HG03196 (cell line): ENCODE data around the gene ZHX3.

Source experiments
- ATAC-seq: cut with Tn5 transposase; IDR thresholded peaks from one replicate; pipeline ENCODE4 v1.9.1; 2021; ENCODE audit not compliant: unreplicated experiment

The ZHX3 gene

DNA sequence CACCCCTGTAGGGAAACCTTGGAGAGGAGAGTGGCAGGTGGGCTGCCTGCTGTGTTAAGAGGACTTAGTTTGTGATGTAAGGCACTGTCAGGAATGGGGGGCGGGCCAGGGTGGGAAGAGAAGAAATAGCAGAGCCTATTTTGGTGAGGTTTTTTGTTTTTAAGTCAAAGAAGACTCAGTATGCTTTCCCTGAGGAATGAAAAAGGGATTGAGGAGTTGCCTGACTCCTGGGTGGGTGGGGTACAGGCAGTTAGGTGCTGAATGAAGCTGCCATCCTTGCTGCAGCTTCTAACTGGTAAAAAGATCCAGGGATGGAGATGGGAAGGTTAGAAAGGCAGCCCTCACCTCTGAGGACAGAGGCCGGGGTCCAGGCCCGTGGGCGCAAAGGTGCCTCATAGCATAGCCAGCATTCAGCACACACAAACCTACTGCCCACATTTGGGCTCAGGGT lies 142.3 kb downstream of the ZHX3 start:
- ATAC-seq: no peak

DNA sequence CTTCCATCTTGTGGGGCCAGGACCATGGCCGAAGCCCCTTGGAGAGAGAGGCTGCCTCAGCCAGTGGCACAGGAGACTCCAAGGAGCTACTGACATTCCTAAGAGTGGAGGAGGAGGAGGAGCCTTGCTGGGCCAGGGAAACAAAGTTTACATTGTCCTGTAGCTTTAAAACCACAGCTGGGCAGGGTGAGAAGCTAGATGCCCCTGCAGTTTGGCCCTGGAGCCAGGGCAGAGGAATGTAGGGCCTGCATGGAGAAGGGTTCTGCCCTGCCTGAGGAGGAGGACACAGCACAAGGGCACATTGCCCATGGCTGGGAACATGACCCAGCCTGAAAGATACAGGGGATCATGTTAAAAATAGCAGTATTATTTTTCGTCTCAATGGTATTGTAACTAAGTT lies 142.7 kb downstream of the ZHX3 start:
- no peak for ATAC-seq

DNA sequence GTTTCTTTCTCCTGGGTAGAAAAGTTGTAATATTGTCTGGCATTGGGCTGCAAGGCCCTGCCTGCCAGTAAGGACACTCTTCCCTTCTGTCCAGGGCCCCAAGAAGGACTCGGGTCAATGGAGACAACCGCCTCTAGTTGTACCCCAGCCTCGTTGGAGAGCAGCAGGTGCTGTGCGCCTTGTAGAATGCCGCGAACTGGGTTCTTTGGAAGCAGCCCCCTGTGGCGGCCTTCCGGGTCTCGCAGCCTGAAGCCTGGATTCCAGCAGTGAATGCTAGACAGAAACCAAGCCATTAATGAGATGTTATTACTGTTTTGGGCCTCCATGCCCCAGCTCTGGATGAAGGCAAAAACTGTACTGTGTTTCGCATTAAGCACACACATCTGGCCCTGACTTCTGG lies 143.2 kb downstream of the ZHX3 start:
- no peak for ATAC-seq

DNA sequence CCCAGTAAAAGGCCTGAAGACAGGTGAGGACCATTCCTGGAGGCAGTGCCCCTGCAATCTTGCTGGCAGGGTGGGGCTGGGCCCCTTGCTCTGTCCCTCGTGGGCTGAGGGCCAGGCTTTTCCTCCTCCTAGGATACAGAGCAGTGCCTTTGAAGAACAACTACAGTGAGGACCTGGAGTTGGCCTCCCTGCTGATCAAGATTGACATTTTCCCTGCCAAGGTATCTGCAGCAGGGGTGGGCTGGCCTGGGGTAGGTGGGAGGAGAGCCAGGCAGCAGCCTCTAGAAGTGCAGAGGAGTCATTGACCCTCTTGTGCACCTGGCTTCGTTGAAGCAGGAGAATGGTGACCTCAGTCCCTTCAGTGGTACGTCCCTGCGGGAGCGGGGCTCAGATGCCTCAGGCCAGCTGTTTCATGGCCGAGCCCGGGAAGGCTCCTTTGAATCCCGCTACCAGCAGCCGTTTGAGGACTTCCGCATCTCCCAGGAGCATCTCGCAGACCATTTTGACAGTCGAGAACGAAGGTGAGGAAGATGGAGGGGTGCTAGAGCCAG lies 143.7 kb downstream of the ZHX3 start:
- ATAC-seq: no peak

DNA sequence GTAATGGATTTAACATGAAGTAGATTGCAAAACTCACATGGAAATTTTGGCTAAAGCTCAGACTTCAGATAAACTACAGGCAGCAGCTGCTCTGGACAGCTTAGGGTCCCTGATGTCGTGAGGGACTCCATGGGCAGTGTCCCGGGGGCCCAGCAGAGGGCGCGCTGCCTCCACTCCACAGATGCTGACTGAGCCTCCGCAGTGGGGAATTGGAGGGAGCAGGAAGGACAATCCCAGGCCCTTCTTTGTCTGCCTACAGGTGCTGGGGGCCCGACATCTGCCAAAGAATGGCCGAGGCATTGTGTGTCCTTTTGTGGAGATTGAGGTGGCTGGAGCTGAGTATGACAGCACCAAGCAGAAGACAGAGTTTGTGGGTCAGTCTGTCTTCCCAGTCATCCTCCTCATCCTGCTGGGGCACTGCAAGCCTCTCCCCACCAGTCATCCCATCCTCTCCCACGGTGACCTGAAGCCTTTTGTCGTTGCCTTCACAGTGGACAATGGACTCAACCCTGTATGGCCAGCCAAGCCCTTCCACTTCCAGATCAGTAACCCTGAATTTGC lies 144.3 kb downstream of the ZHX3 start:
- ATAC-seq: no peak

DNA sequence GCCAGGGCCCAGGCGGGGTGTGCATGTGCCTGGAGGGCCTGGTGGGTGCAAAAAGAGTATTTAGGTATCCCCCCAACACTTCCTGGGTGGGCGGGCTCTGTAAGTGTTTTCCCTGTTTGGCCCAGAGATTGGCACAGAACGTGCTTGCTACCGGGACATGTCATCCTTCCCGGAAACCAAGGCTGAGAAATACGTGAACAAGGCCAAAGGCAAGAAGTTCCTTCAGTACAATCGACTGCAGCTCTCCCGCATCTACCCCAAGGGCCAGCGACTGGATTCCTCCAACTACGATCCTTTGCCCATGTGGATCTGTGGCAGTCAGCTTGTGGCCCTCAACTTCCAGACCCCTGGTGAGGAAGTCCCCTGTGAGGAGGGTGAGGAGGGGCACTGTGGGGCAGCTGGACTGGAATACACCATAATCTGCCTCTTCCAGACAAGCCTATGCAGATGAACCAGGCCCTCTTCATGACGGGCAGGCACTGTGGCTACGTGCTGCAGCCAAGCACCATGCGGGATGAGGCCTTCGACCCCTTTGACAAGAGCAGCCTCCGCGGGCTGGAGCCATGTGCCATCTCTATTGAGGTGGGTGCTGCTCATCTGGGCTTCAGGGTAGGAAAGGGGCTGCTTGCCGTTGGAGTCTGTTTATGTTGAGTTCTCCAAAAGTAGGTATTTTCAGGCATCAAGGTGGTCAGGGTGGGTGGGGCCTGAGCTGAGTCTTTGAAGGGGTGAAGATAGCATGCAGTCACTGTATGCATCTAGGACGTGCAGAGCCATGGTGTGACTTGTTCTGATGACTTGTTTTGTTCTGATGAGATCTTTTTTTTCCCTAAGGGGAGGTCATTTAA lies 145.0 kb downstream of the ZHX3 start:
- no peak for ATAC-seq

DNA sequence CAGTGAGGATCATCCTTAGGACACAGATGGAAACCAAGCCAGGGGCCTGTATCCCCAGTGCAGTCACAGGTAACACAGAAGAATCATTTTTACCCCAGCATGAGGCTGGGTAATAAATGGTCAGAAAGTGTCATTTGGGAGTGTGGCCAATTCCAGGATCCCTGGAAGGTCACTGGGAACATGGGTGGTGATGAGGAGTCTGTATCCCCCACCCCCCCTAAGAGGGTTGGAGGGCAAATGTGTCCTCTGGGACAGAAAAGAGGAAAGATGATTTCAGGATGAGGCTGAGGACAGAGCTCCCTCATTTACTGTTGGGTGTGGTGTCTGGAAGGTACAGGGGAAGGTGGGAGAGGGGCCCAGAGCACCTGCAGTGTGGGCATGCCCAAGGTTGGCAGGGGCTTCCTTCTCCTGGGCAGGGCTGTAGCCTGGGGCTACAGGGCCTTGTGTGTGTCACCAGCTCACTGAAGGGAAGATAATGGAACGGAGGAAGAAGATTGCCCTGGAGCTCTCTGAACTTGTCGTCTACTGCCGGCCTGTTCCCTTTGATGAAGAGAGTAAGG lies 145.7 kb downstream of the ZHX3 start:
- no peak for ATAC-seq

DNA sequence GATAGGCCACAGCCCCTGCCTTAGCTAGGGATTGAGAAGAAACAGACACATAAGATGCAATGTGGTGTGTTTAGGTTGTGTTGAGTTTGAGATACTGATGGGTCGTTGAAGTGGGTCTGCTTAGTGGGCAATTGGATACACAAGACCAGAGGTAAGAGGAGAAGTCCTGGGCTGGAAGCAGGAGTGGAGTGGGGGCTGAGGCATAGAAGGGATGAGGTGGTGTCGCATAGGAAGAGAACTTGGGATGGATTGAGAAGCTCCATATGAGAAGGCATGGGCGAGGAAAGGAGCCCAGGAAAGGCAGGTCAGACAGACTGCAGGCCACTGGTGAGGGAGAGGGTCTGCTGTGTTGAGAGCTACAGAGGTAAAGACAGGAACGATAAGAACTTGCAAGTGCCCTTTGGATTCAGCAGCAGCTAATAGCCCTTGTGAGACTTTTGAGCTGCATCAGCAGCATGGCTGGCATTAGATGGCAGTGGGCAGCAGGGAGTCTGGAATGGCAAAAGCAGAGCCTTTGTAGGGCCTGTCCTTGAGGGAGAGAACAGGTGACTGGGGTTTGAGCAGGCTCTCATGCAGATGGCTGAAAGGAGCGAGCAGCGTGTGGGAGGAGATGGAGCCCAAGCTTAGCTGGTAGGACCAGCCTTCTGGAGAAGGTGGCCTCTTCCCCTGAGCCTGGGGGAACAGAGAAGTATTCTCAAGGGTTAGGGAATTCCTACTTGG lies 147.0 kb downstream of the ZHX3 start:
- ATAC-seq: no peak

DNA sequence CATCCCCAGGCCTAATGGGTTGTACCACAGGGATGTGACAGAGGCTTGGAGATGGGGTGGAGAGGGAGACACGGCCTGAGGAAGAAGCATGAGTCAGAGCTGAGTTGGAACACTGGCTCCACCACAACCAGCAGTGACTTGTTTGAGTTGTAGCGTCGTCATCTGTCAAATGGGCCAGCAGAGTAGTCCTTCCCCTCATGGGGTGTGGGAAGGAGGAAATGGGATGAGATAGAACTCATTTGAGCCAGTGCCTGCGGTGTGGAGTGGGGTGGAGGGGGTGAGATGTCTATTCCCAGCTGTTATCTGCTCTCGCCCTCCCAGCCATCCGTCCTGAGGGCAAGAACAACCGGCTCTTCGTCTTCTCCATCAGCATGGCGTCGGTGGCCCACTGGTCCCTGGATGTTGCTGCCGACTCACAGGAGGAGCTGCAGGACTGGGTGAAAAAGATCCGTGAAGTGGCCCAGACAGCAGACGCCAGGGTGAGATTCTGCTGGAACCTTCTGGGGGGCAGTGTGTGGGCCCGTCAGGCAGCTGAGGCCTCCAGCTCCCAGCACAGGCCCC lies 147.7 kb downstream of the ZHX3 start:
- no peak for ATAC-seq

DNA sequence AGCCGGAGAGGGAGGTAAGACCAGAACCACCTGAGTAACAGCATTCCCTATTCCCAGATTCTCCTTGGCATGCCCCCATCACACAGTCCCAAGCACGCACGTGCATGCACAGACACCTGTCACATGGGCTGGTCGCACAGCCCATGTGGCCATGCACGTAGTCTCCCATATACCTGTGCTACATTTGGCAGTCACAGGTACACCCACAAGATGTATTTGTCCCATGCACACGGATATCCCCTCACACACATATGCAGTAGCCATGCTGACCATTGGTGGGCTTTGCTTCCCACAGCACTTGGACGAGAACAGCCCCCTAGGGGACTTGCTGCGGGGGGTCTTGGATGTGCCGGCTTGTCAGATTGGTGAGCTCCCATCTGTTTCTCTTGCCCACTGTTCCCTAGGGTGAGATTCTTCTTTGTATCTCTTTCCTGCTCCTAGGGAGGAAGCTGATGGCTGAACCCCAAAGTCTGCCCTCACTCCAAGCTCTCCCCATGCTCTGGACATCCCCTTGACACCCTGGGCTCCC lies 148.3 kb downstream of the ZHX3 start:
- no peak for ATAC-seq

DNA sequence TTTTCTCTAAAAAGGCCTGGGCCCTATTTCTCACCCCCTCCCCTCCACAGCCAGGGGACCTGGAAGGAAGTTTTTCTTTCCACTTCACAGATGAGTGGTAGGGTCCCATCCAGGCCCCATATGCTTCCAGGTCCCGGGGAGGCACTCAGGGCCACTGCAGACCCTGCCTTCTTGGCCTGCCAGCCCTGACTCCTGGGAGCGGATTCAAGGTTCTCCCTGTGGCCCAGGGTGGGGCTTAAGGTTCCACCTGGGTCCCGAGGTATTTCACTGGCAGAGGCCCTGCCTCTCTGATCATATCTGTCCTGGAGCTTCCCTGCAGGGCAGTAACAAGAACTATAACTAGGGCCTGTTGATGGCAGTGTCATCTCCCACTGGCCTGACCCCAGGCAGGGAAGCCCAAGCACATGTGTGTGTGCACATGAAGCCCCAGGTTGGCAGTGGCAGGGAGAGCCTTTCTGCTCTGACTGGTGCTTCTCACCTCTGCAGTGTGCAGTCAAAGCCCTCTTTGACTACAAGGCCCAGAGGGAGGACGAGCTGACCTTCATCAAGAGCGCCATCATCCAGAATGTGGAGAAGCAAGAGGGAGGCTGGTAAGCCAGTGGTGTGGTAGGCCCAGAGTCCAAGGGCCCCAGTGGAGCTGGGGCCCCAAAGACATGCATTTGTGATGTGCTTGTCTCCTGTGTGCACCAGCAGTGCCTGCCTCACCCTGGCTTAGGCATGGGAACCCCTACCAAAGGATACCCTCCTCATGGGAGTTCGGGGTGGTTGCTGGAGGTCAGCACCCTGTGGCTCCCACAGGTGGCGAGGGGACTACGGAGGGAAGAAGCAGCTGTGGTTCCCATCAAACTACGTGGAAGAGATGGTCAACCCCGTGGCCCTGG lies 149.0 kb downstream of the ZHX3 start:
- no peak for ATAC-seq

DNA sequence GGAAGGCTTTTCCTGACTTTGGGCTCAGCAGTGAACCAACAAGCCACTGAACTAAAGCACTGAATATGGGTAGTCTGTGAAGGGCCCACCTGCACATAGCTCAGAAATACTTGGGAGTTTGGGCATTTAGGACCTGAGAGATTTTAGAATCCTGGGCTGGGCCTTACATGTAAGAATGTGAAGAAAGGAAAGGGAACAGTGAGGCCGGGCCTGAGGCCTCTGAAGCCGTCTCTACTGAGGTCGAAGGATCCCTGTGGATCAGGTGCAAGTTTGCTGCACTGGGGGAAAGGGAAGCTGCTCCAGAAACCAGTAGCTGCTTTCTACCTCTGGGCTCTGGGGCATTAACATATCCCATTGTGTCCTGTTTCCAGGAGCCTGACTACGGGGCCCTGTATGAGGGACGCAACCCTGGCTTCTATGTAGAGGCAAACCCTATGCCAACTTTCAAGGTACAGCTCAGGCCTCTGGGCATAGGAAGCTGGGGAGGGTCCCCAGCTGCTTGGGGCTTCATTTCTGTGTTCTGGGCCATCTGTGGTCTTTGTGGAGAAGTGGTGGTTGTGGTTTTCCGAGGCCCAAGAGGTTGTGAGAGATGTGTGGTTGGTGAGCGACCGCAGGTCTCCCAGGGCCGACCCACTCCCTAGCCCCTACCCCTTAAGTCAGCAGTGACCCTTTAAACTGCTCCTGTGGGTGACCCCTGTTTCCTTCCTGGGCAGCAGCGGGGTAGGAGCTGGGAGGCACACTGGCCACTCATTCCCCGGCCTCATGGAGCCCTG lies 149.9 kb downstream of the ZHX3 start:
- no peak for ATAC-seq

DNA sequence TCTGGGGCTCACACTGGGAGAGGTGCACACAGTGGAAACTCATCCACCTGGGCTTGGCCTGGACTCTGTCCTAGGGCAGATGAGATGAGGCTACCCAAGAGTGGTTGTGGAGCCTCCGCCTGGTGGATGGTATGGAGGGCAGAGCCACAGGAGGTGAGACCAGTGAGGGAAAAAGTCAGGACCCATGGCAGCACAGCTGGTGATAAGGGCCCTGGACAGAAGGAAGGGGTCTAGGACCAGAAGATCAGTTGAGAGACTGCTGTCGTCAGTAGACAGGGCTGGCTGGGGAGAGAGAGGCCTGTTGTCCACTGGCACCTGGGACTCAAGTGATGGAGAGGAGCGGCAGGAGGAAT lies 150.4 kb downstream of the ZHX3 start:
- ATAC-seq: no peak

DNA sequence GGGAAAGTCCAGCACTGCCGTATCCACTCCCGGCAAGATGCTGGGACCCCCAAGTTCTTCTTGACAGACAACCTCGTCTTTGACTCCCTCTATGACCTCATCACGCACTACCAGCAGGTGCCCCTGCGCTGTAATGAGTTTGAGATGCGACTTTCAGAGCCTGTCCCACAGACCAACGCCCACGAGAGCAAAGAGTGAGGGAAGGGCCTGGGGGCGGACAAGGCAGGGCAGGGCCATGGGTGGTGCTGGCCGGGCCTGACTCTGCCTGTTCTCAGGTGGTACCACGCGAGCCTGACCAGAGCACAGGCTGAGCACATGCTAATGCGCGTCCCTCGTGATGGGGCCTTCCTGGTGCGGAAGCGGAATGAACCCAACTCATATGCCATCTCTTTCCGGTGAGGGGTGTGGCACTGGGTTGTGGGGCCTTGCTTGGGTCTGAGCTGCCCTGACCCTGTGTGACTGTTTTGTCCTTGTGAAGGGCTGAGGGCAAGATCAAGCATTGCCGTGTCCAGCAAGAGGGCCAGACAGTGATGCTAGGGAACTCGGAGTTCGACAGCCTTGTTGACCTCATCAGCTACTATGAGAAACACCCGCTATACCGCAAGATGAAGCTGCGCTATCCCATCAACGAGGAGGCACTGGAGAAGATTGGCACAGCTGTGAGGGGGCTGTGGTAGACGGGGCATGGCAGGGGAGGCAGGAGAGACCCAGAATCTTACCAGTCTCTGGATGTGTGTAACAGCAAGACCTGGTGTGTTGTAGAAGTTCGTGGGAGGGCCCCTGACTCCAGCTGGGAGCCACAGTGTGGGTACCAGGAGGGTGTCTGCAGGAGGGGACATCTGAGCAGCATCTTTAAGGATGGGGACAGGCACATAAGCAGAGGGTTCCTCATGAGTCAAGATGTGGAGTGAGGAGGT lies 151.1 kb downstream of the ZHX3 start:
- no peak for ATAC-seq

DNA sequence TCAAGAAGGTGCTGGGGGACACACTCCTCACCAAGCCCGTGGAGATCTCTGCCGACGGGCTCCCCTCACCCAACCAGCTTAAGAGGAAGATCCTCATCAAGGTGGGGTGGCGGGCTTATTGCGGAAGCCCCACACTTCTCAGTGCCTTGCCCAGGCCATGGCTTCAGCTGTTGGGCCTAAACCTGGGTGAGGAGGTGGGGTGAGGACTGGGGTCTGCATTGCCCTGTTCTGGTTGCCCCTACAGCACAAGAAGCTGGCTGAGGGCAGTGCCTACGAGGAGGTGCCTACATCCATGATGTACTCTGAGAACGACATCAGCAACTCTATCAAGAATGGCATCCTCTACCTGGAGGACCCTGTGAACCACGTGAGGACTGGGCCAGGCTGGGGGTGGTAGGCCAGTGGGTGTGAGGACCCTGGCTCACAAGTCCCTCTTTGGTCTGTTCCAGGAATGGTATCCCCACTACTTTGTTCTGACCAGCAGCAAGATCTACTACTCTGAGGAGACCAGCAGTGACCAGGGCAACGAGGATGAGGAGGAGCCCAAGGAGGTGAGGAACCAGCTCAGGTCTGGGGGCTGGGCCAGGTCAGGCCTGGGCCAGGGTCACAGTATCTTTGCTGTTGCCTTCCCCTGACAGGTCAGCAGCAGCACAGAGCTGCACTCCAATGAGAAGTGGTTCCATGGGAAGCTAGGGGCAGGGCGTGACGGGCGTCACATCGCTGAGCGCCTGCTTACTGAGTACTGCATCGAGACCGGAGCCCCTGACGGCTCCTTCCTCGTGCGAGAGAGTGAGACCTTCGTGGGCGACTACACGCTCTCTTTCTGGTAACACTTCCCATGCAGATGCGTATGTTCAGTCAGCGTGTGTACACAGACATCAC lies 152.3 kb downstream of the ZHX3 start:
- no peak for ATAC-seq

DNA sequence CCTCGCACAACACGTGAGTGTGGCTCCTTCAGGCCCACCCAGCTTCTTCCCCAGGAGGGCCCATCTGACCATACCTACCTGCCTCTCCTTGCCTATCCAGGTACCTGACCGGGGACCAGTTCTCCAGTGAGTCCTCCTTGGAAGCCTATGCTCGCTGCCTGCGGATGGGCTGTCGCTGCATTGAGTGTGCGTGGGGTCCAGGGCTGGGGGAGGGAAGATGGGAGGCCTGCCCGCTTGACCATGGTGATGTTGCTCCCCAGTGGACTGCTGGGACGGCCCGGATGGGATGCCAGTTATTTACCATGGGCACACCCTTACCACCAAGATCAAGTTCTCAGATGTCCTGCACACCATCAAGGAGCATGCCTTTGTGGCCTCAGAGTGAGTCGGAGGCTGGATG lies 153.7 kb downstream of the ZHX3 start:
- ATAC-seq: no peak

DNA sequence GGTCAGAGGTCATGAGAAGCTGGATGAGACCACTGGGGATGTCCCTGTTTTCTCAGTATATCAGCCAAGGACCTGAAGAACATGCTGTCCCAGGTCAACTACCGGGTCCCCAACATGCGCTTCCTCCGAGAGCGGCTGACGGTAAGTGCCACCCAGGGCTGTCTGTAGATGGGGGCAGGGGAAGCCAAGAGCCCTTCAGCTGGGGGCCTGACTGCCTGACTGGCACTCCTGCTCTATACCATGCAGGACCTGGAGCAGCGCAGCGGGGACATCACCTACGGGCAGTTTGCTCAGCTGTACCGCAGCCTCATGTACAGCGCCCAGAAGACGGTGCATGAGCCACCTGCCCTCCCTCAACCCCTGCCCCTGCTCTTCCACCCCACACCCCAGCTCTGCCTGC lies 155.1 kb downstream of the ZHX3 start:
- no peak for ATAC-seq
